GM18951 (cell line): Measurements from ENCODE around the gene NR1H4.

Experiments
- POLR2A ChIP-seq: IDR thresholded peaks from 4 replicates; pipeline ENCODE4 v1.6.1; 2011; ENCODE audit warnings: mild to moderate bottlenecking; ENCODE audit not compliant: insufficient read length, insufficient read depth; ENCODE audit errors: extremely low read depth
- in situ Hi-C: fragments of 300-500 bp; cut with MboI; formaldehyde crosslinking; loops from one replicate; pipeline ENCODE4 v1.12.0; 2022; ENCODE audit warnings: low sequenced_read_pairs, mixed read lengths, inconsistent platforms; ENCODE audit not compliant: unreplicated experiment

Gene NR1H4

GRCh38 chr12:100512692-100513091 lies 39.0 kb downstream of the NR1H4 start:
- TF ChIP-seq POLR2A: no peak
- in situ Hi-C loops: no loop called here

- in situ Hi-C loops: no loop called here
- TF ChIP-seq POLR2A: no peak
These were observed 42.3 kb downstream of the NR1H4 start for GRCh38 chr12:100515968-100516367.

DNA sequence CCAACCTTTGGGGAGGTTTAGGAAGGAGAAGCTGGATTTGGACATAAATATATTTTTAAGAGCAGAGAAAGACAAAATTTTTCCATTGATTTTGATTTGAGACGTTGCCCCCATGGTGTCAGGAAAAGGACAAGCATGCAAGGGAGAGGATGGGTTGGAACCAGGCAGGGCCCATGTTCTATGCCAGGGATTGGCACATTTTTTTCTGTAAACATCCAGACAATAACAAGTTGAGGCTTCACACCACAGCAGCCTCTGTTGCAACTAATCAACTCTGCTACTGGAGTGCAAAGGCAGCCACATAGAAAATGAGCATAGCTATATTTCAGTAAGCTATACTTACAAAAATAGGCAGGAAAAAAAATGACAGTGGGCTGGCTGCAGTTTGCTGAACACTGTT lies 44.7 kb downstream of the NR1H4 start:
- in situ Hi-C loops: no loop called here
- TF ChIP-seq POLR2A: no peak

- in situ Hi-C loops: no loop called here
- TF ChIP-seq POLR2A: no peak
These were observed 46.5 kb downstream of the NR1H4 start for GRCh38 chr12:100520048-100520769.

- TF ChIP-seq POLR2A: no peak
- in situ Hi-C loops: no loop called here
These were observed 48.3 kb downstream of the NR1H4 start for GRCh38 chr12:100521958-100522357.

- in situ Hi-C loops: no loop called here
- TF ChIP-seq POLR2A: no peak
These were observed 54.4 kb downstream of the NR1H4 start for GRCh38 chr12:100528034-100528433.

GRCh38 chr12:100528471-100529127 lies 54.9 kb downstream of the NR1H4 start:
- no peak for TF ChIP-seq POLR2A
- in situ Hi-C loops: no loop called here

GRCh38 chr12:100529756-100530350 lies 56.2 kb downstream of the NR1H4 start:
- no peak for TF ChIP-seq POLR2A
- in situ Hi-C loops: no loop called here

GRCh38 chr12:100533376-100533775 lies 59.7 kb downstream of the NR1H4 start:
- in situ Hi-C loops: no loop called here
- TF ChIP-seq POLR2A: no peak

- no peak for TF ChIP-seq POLR2A
- in situ Hi-C loops: no loop called here
These were observed 61.1 kb downstream of the NR1H4 start for GRCh38 chr12:100534625-100535227.

- no peak for TF ChIP-seq POLR2A
- in situ Hi-C loops: no loop called here
These were observed 65.5 kb downstream of the NR1H4 start for GRCh38 chr12:100539202-100539601.

- in situ Hi-C loops: no loop called here
- no peak for TF ChIP-seq POLR2A
These were observed 70.5 kb downstream of the NR1H4 start for GRCh38 chr12:100544165-100544564.

DNA sequence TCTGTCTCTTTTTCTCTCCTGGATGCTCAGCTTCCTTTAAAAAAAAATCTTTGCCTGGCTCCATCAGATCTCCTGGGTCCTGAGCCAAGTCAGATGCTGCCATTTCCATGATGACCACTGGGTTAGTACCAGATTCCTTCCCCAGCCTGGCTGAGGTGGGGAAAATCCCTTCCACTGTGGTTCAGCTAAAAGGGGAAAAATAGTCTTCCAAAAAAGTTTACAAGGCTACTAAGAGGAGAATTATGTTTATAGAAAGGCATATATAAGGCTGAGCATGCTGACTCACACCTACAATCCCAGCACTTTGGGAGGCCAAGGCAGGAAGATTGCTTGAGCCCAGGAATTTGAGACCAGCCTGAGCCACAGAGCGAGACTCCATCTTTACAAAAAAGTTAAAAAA lies 71.4 kb downstream of the NR1H4 start:
- in situ Hi-C loops: no loop called here
- TF ChIP-seq POLR2A: no peak
